Liver (tissue), 9 donors: ENCODE results near the gene FLOT2. TPM values are rescaled to one million over a fixed set of nuclear protein-coding genes. Genes with fewer than 3 reads are reported as not detected.
A peak's percentile ranks its signal among the peaks of the same experiment; 100 is the strongest.
"Not testable (repeated sequence)": the region's sequence is repeated elsewhere in the genome, so short reads cannot be mapped to it uniquely, and the experiment has no call there.

Source experiments
- DNase-seq: peaks from one replicate; pipeline ENCODE4 v3.0.0-alpha.2; 2017; ENCODE audit warnings: low spot score
- H3K27ac ChIP-seq, 2 donors: one replicate each; pipeline ENCODE4 v1.7.0; 2013; ENCODE audit warnings: inconsistent platforms in 2 of 2, low read length in 2 of 2, control low read depth in 1 of 2, low read depth in 1 of 2, mild to moderate bottlenecking in 1 of 2
- H3K27me3 ChIP-seq, 4 donors: one replicate each; pipeline versions ENCODE4 v1.6.1 to v1.7.0; 2013; ENCODE audit warnings: low read length in 3 of 4, inconsistent platforms in 1 of 4, mild to moderate bottlenecking in 1 of 4, moderate library complexity in 1 of 4; ENCODE audit not compliant: control insufficient read depth in 4 of 4, insufficient read depth in 4 of 4
- H3K36me3 ChIP-seq, 4 donors: one replicate each; pipeline versions ENCODE4 v1.6.1 to v1.7.0; 2013; ENCODE audit warnings: low read length in 3 of 4, mild to moderate bottlenecking in 3 of 4, low read depth in 1 of 4, moderate library complexity in 1 of 4; ENCODE audit not compliant: control insufficient read depth in 4 of 4, insufficient read depth in 3 of 4
- H3K4me1 ChIP-seq, 4 donors: one replicate each; pipeline versions ENCODE4 v1.6.1 to v1.7.0; 2013; ENCODE audit warnings: low read length in 3 of 4, mild to moderate bottlenecking in 3 of 4, moderate library complexity in 1 of 4; ENCODE audit not compliant: control insufficient read depth in 4 of 4, insufficient read depth in 4 of 4
- H3K4me3 ChIP-seq, 3 donors: one replicate each; pipeline versions ENCODE4 v1.6.1 to v1.7.0; 2013; ENCODE audit warnings: low read length in 3 of 3, control low read depth in 1 of 3, low read depth in 1 of 3, mild to moderate bottlenecking in 1 of 3
- H3K9ac ChIP-seq, 2 donors: one replicate each; pipeline ENCODE4 v1.7.0; 2013; ENCODE audit warnings: low read length in 2 of 2, mild to moderate bottlenecking in 2 of 2, moderate library complexity in 2 of 2, control low read depth in 1 of 2, low read depth in 1 of 2
- H3K9me3 ChIP-seq, 4 donors: one replicate each; pipeline versions ENCODE4 v1.6.1 to v1.7.0; 2013; ENCODE audit warnings: low read length in 3 of 4; ENCODE audit not compliant: control insufficient read depth in 4 of 4
- EGR1 ChIP-seq, 2 donors: IDR thresholded peaks; 2 replicates each; pipeline ENCODE4 v1.6.1; 2016 to 2018; ENCODE audit warnings: antibody characterized with exemption in 2 of 2, low read depth in 2 of 2
- GABPA ChIP-seq, 2 donors: IDR thresholded peaks in 1 of 2; conservative IDR thresholded peaks in 1 of 2; 2 replicates each; pipeline ENCODE4 v1.6.1; 2016; ENCODE audit warnings: antibody characterized with exemption in 2 of 2, mild to moderate bottlenecking in 1 of 2, moderate library complexity in 1 of 2
- HNF4G ChIP-seq: IDR thresholded peaks from 2 replicates; pipeline ENCODE4 v1.6.1; 2016; ENCODE audit warnings: antibody characterized with exemption
- JUND ChIP-seq, 2 donors: IDR thresholded peaks; 2 replicates each; pipeline ENCODE4 v1.6.1; 2016; ENCODE audit warnings: antibody characterized with exemption in 2 of 2
- YY1 ChIP-seq: IDR thresholded peaks from 2 replicates; pipeline ENCODE4 v1.6.1; 2016; ENCODE audit warnings: antibody characterized with exemption, mild to moderate bottlenecking
- WGBS: extraction: QIAGEN DNeasy Blood & Tissue Kit; methylation state at CpG from one replicate; pipeline ENCODE4 v1.1.7; 2013; 5-methylcytosine and 5-hydroxymethylcytosine counted together
- polyA plus RNA-seq, 2 donors: library from polyadenylated mRNA; stranded (reverse) in 1 of 2; unstranded in 1 of 2; fragments of 200-250 nt in 1 of 2; fragments of >200 nt in 1 of 2; fragmentation: Nextera tagmentation in 1 of 2; extraction: Ambion mirVana in 1 of 2; gene quantifications; one replicate each; pipeline versions ENCODE4 v1.2.1 to v1.2.3, GENCODE V29; 2013 to 2015
- total RNA-seq, 2 donors: library from RNA; depleted of rRNA; stranded (reverse); fragments of >200 nt; gene quantifications; one replicate each; pipeline ENCODE4 v1.2.3, GENCODE V29; 2014
- TF ChIP-seq, protein P1 (sequence below): IDR thresholded peaks from 2 replicates; pipeline ENCODE4 v1.6.1; 2016; ENCODE audit warnings: antibody characterized with exemption, mild to moderate bottlenecking
- TF ChIP-seq, protein P2 (sequence below): fragments of 150-350 bp; IDR thresholded peaks from 2 replicates; pipeline ENCODE4 v1.5.1; 2017; ENCODE audit warnings: improper control_type of control experiment, low read depth, low read length; ENCODE audit not compliant: missing input control
- TF ChIP-seq, protein P3 (sequence below): IDR thresholded peaks from 2 replicates; pipeline ENCODE4 v1.6.1; 2016; ENCODE audit warnings: antibody characterized with exemption
- TF ChIP-seq, protein P4 (sequence below): IDR thresholded peaks from 2 replicates; pipeline ENCODE4 v1.6.1; 2016; ENCODE audit warnings: antibody characterized with exemption
- donor health status: healthy.
- donor health status: healthy.
- donor health status: healthy.
- donor health status: healthy.
- donor health status: healthy.

The FLOT2 gene
- total and polyA plus RNA-seq, 4 donors, result 61.6 to 100 (median 69.4) TPM

DNA sequence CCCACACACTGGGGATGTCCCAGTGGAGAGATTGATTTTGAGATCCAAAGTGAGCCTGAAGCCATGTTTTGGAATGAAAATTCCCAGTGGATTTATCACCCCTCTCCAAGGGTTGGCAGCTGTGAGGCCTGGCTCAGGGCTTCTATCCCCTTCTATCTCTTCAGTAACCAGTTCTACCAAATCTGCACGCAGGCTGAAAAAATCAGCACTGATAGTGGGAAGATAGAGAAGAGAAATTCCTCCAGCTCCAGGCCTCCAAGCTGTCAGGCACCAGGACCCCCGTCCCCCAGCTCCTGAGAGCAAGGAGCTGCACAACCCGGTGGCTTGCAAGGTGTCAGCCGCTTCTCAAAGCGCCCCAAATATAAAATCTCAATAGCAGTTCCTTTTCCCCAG is 1.0 kb downstream of the FLOT2 start:
- Histone ChIP-seq H3K27ac (peak overlapping the region; percentile 89 to 99), H3K27me3 (no peaks in the 10 kb centered on the region), H3K4me1 (peaks cover 17 to 31% (median 24%) of the 10 kb centered on the region in 4 donors), H3K9me3 (no peaks in the 10 kb centered on the region), H3K36me3 (peaks cover 0 to 5% (median 0%) of the 10 kb centered on the region in 4 donors), H3K9ac (peak overlapping the region; percentile 53 to 72), H3K4me3 (peak overlapping the region; percentile 88 to 90 (median 90))
- WGBS, result 12% methylated on average over 5 of the region's 5 CpGs
- TF ChIP-seq GABPA (IDR thresholded peaks at IDR 0.05 in 1 of 2, conservative IDR thresholded peaks at IDR 0.05 in 1 of 2) (no peak), YY1 (no peak), JUND (IDR thresholded peaks at IDR 0.05) (no peak), HNF4G (no peak), EGR1 (IDR thresholded peaks at IDR 0.05; ENCODE audit: low read depth in 2 of 2) (no peak)
- TF ChIP-seq, protein P1, sequence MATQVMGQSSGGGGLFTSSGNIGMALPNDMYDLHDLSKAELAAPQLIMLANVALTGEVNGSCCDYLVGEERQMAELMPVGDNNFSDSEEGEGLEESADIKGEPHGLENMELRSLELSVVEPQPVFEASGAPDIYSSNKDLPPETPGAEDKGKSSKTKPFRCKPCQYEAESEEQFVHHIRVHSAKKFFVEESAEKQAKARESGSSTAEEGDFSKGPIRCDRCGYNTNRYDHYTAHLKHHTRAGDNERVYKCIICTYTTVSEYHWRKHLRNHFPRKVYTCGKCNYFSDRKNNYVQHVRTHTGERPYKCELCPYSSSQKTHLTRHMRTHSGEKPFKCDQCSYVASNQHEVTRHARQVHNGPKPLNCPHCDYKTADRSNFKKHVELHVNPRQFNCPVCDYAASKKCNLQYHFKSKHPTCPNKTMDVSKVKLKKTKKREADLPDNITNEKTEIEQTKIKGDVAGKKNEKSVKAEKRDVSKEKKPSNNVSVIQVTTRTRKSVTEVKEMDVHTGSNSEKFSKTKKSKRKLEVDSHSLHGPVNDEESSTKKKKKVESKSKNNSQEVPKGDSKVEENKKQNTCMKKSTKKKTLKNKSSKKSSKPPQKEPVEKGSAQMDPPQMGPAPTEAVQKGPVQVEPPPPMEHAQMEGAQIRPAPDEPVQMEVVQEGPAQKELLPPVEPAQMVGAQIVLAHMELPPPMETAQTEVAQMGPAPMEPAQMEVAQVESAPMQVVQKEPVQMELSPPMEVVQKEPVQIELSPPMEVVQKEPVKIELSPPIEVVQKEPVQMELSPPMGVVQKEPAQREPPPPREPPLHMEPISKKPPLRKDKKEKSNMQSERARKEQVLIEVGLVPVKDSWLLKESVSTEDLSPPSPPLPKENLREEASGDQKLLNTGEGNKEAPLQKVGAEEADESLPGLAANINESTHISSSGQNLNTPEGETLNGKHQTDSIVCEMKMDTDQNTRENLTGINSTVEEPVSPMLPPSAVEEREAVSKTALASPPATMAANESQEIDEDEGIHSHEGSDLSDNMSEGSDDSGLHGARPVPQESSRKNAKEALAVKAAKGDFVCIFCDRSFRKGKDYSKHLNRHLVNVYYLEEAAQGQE, result no peak
- TF ChIP-seq, protein P2, sequence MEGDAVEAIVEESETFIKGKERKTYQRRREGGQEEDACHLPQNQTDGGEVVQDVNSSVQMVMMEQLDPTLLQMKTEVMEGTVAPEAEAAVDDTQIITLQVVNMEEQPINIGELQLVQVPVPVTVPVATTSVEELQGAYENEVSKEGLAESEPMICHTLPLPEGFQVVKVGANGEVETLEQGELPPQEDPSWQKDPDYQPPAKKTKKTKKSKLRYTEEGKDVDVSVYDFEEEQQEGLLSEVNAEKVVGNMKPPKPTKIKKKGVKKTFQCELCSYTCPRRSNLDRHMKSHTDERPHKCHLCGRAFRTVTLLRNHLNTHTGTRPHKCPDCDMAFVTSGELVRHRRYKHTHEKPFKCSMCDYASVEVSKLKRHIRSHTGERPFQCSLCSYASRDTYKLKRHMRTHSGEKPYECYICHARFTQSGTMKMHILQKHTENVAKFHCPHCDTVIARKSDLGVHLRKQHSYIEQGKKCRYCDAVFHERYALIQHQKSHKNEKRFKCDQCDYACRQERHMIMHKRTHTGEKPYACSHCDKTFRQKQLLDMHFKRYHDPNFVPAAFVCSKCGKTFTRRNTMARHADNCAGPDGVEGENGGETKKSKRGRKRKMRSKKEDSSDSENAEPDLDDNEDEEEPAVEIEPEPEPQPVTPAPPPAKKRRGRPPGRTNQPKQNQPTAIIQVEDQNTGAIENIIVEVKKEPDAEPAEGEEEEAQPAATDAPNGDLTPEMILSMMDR, result no peak
- TF ChIP-seq, protein P3, sequence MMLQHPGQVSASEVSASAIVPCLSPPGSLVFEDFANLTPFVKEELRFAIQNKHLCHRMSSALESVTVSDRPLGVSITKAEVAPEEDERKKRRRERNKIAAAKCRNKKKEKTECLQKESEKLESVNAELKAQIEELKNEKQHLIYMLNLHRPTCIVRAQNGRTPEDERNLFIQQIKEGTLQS, result no peak
- TF ChIP-seq, protein P4, sequence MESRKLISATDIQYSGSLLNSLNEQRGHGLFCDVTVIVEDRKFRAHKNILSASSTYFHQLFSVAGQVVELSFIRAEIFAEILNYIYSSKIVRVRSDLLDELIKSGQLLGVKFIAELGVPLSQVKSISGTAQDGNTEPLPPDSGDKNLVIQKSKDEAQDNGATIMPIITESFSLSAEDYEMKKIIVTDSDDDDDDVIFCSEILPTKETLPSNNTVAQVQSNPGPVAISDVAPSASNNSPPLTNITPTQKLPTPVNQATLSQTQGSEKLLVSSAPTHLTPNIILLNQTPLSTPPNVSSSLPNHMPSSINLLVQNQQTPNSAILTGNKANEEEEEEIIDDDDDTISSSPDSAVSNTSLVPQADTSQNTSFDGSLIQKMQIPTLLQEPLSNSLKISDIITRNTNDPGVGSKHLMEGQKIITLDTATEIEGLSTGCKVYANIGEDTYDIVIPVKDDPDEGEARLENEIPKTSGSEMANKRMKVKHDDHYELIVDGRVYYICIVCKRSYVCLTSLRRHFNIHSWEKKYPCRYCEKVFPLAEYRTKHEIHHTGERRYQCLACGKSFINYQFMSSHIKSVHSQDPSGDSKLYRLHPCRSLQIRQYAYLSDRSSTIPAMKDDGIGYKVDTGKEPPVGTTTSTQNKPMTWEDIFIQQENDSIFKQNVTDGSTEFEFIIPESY, result no peak
- DNase-seq, result no peak

DNA sequence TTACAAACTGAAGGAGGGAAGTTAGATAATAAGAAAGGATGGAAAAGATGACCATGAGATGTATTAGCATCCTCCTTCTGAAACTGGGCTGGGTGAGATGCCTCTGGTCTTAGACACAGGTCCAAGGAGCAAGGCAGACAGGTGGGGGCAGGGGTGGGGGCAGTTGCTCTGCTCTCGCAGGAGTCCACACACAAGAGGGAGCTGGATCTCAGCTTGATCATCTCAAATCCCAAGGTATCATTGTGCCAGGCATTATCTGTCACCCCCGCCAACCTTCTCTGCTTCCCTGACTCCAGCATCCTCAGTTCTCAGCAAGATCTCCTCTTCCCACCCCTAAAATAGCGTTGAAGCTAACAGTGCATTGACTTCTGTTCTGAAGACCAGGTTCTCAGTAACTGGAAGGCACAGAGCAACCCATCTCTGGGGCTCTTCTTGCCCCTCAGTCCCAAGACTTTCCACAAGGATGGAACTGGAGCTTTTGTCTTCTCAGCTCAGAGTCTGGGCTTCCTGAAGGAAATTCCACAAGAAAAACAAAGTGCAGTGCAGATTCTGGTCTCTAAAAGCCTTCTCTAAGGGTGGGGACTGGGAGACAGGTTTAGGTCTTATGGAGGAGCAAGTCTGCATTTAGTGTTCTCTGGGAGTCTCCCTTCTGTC is 1.6 kb downstream of the FLOT2 start:
- WGBS, result 65% methylated on average over 3 of the region's 3 CpGs
- Histone ChIP-seq H3K4me1 (peaks cover 17 to 31% (median 23%) of the 10 kb centered on the region in 4 donors), H3K9me3 (no peaks in the 10 kb centered on the region), H3K4me3 (peak overlapping the region; percentile 88 to 90 (median 90)), H3K9ac (peak overlapping the region; percentile 53 to 72), H3K36me3 (peaks cover 0 to 4% (median 2%) of the 10 kb centered on the region in 4 donors), H3K27ac (peak overlapping the region; percentile 89 to 99), H3K27me3 (no peaks in the 10 kb centered on the region)
- no peak for DNase-seq
- no peak for TF ChIP-seq JUND (IDR thresholded peaks at IDR 0.05)

DNA sequence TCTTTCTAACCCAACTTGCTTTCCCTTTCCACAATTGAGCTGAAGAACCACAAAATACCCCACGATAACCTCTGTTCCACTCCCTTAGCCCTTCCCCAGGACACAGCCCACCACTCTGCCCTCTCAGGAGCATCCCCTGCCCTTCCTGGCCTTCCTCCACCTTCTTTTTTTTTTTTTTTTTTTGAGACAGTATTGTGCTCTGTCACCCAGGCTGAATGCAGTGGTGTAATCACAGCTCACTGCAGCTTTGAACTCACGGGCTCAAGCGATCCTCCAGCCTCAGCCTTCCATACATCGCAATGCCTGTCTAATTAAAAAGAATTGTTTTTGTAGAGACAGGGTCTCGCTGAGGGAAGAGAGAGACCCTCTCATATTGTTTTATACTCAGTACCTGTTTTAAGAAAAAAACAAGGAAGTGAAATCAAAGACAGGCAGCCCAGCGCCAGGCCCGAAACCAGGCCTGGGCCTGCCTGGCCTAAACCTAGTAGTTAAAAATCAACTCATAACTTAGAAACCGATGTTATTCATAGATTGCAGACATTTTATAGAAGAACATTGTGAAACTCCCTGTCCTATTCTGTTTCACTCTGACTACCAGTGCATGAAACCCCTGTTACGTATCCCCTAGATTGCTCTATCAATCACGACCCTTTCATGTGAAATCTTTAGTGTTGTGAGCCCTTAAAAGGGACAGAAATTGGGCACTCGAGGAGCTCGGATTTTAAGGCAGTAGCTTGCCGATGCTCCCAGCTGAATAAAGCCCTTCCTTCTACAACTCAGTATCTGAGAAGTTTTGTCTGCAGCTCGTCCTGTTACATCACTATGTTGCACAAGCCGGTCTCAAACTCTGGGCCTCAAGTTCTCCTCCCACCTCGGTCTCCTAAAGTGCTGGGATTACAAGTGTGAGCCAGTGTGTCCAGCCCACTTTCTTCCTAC is 4.0 kb downstream of the FLOT2 start:
- DNase-seq, H3K9me3 ChIP-seq, H3K4me3 ChIP-seq, H3K27me3 ChIP-seq, H3K36me3 ChIP-seq: not testable (repeated sequence)
- 79% methylated on average over 16 of the region's 16 CpGs for WGBS
- Histone ChIP-seq H3K4me1 (peaks cover 17 to 30% (median 22%) of the 10 kb centered on the region in 4 donors), H3K9ac (peak overlapping the region in 1 of 2 donors; percentile 53), H3K27ac (peak overlapping the region; percentile 60 to 78)
